HCT116 (cell line): ENCODE results near the gene SHROOM3. TPM values are rescaled to one million over a fixed set of nuclear protein-coding genes. Genes with fewer than 3 reads are reported as not detected.

Experiments used
- ATAC-seq: fragments of 200-7000 bp; cut with Tn5 transposase; 2 replicates; pipeline ENCODE4 v1.9.1; 2020; ENCODE audit warnings: mild to moderate bottlenecking, moderate library complexity
- BruUV-seq: library from RNA; stranded (reverse); fragments of 400-500 nt; replicated peaks from 2 replicates; lab custom pipeline; 2021; lab: Mats Ljungman, UMichigan
- CTCF ChIA-PET: fragments of 300-600 bp; sonication (Branson Sonifier 250); formaldehyde crosslinking; loops from one replicate; lab custom pipeline; 2021; ENCODE audit warnings: antibody characterized with exemption; lab: Charles Lee
- POLR2A ChIA-PET: fragments of 300-600, 350-600 bp; sonication (Branson Sonifier 250); formaldehyde crosslinking; loops from one replicate; lab custom pipeline; 2021; ENCODE audit warnings: antibody characterized with exemption; lab: Charles Lee
- RAD21 ChIA-PET, 2 experiments: fragments of 300-600 bp; sonication (Branson Sonifier 250); formaldehyde crosslinking; loops; one replicate each; lab custom pipeline; 2023; ENCODE audit warnings: low total read pairs in 2 of 2; ENCODE audit not compliant: uncharacterized antibody in 2 of 2, unreplicated experiment in 2 of 2, low non-redundant PET in 1 of 2; lab: Charles Lee
- DNase-seq: peaks from one replicate; pipeline ENCODE4 v3.0.0-alpha.2; 2010; ENCODE audit warnings: low read depth, low spot score
- H2AFZ ChIP-seq: fragments of 200-600 bp; shearing (Covaris generic), sonication (generic); 2 replicates; pipeline ENCODE4 v1.6.1; 2017; ENCODE audit warnings: low read depth, mixed run types, mixed read lengths, antibody characterized with exemption, low read length; ENCODE audit not compliant: poor library complexity, severe bottlenecking
- H3K27ac ChIP-seq: 2 replicates; pipeline ENCODE4 v1.5.1; 2012; ENCODE audit warnings: low read depth, low read length
- H3K27me3 ChIP-seq: fragments of 200-600 bp; sonication (generic); 2 replicates; pipeline ENCODE4 v1.6.1; 2016; ENCODE audit warnings: mixed run types, low read length, mixed read lengths; ENCODE audit not compliant: insufficient read depth
- H3K36me3 ChIP-seq, 2 experiments: fragments of 200-500 bp in 1 of 2; fragments of 200-600 bp in 1 of 2; sonication (Bioruptor generic) in 1 of 2; sonication (generic) in 1 of 2; 2 replicates each; pipeline versions ENCODE4 v1.5.1 to v1.6.1; 2014 to 2016; ENCODE audit warnings: low read length in 2 of 2, inconsistent platforms in 1 of 2, mixed read lengths in 1 of 2, mixed run types in 1 of 2; ENCODE audit not compliant: insufficient read depth in 2 of 2, control insufficient read depth in 1 of 2
- H3K4me1 ChIP-seq, 2 experiments: fragments of 200-600 bp in 1 of 2; sonication (generic) in 1 of 2; 2 replicates each; pipeline versions ENCODE4 v1.5.1 to v1.6.1; 2012 to 2017; ENCODE audit warnings: low read length in 2 of 2, inconsistent platforms in 1 of 2, mild to moderate bottlenecking in 1 of 2, mixed read lengths in 1 of 2, mixed run types in 1 of 2, moderate library complexity in 1 of 2; ENCODE audit not compliant: insufficient read depth in 2 of 2, control insufficient read depth in 1 of 2
- H3K4me2 ChIP-seq: fragments of 200-600 bp; sonication (generic); 2 replicates; pipeline ENCODE4 v1.6.1; 2017; ENCODE audit warnings: mixed run types, low read length, mixed read lengths
- H3K4me3 ChIP-seq, 2 experiments: fragments of 200-600 bp in 1 of 2; sonication (generic) in 1 of 2; replicated peaks in 1 of 2; 2 replicates each; pipeline ENCODE4 v1.5.1; 2011 to 2016; ENCODE audit warnings: low read length in 2 of 2, control low read depth in 1 of 2, low read depth in 1 of 2, mild to moderate bottlenecking in 1 of 2, mixed read lengths in 1 of 2, mixed run types in 1 of 2
- H3K79me2 ChIP-seq: fragments of 200-600 bp; sonication (generic); 2 replicates; pipeline ENCODE4 v1.6.1; 2017; ENCODE audit warnings: mild to moderate bottlenecking, mixed run types, low read length, moderate library complexity, mixed read lengths; ENCODE audit not compliant: insufficient read depth
- H3K9ac ChIP-seq: fragments of 200-600 bp; sonication (generic); 2 replicates; pipeline ENCODE4 v1.6.1; 2016; ENCODE audit warnings: low read length, mixed read lengths
- H3K9me2 ChIP-seq: fragments of 200-600 bp; sonication (generic), shearing (Covaris generic); 2 replicates; pipeline ENCODE4 v1.6.1; 2017; ENCODE audit warnings: mixed run types, mild to moderate bottlenecking, moderate library complexity; ENCODE audit not compliant: insufficient read depth
- H3K9me3 ChIP-seq, 2 experiments: fragments of 200-500 bp in 1 of 2; fragments of 200-600 bp in 1 of 2; sonication (Bioruptor generic) in 1 of 2; sonication (generic) in 1 of 2; 2 replicates each; pipeline ENCODE4 v1.6.1; 2014 to 2017; ENCODE audit warnings: low read length in 2 of 2, mixed read lengths in 2 of 2, inconsistent platforms in 1 of 2, low read depth in 1 of 2, mild to moderate bottlenecking in 1 of 2, mixed run types in 1 of 2, moderate library complexity in 1 of 2; ENCODE audit not compliant: control insufficient read depth in 1 of 2, insufficient read depth in 1 of 2
- H4K20me1 ChIP-seq: fragments of 200-600 bp; sonication (generic), shearing (Covaris generic); 2 replicates; pipeline ENCODE4 v1.6.1; 2017; ENCODE audit warnings: mixed run types, mild to moderate bottlenecking, moderate library complexity; ENCODE audit not compliant: insufficient read depth
- CTCF ChIP-seq, 3 experiments: fragments of 200-600 bp in 1 of 3; sonication (generic) in 1 of 3; IDR thresholded peaks in 2 of 3; conservative IDR thresholded peaks in 1 of 3; 2 replicates each; pipeline ENCODE4 v1.5.1; 2012 to 2017; ENCODE audit warnings: low read depth in 2 of 3, low read length in 2 of 3, antibody characterized with exemption in 1 of 3, borderline replicate concordance in 1 of 3, control low read depth in 1 of 3, mild to moderate bottlenecking in 1 of 3, mixed read lengths in 1 of 3, mixed run types in 1 of 3, moderate library complexity in 1 of 3; ENCODE audit not compliant: insufficient read depth in 1 of 3
- EZH2 ChIP-seq: fragments of 200-600 bp; sonication (generic); IDR thresholded peaks from 2 replicates; pipeline ENCODE4 v1.6.1; 2017; ENCODE audit warnings: antibody characterized with exemption, mixed run types
- FOSL1 ChIP-seq: IDR thresholded peaks from 2 replicates; pipeline ENCODE4 v1.6.1; 2012; ENCODE audit warnings: low read depth
- JUND ChIP-seq: IDR thresholded peaks from 2 replicates; pipeline ENCODE4 v1.6.1; 2012
- MAX ChIP-seq: IDR thresholded peaks from 2 replicates; pipeline ENCODE4 v1.6.1; 2012
- POLR2A ChIP-seq: IDR thresholded peaks from 2 replicates; pipeline ENCODE4 v1.7.0; 2011; ENCODE audit warnings: borderline replicate concordance; ENCODE audit not compliant: insufficient read depth, insufficient read length; ENCODE audit errors: extremely low read depth
- POLR2AphosphoS5 ChIP-seq: IDR thresholded peaks from 2 replicates; pipeline ENCODE4 v1.6.1; 2011; ENCODE audit warnings: mild to moderate bottlenecking, low read depth, low read length, moderate library complexity
- REST ChIP-seq: IDR thresholded peaks from 2 replicates; pipeline ENCODE4 v1.6.1; 2012; ENCODE audit warnings: low read depth
- SIN3A ChIP-seq: IDR thresholded peaks from 2 replicates; pipeline ENCODE4 v1.6.1; 2012; ENCODE audit warnings: low read depth
- SP1 ChIP-seq: IDR thresholded peaks from 2 replicates; pipeline ENCODE4 v1.6.1; 2012; ENCODE audit warnings: low read depth
- SRF ChIP-seq: IDR thresholded peaks from 2 replicates; pipeline ENCODE4 v1.6.1; 2012; ENCODE audit warnings: low read depth
- TCF7L2 ChIP-seq: IDR thresholded peaks from 2 replicates; pipeline ENCODE4 v1.7.0; 2011; ENCODE audit warnings: borderline replicate concordance, inconsistent platforms; ENCODE audit not compliant: insufficient read depth, insufficient read length; ENCODE audit errors: extremely low read depth
- ZBTB33 ChIP-seq: IDR thresholded peaks from 2 replicates; pipeline ENCODE4 v1.6.1; 2011; ENCODE audit warnings: mild to moderate bottlenecking, low read length, moderate library complexity; ENCODE audit not compliant: insufficient replicate concordance; ENCODE audit errors: extremely low read depth
- ZFX ChIP-seq: fragments of 450-650 bp; IDR thresholded peaks from 2 replicates; pipeline ENCODE4 v1.6.1; 2017
- intact Hi-C: fragments of 100-400 bp; cut with micrococcal nuclease; formaldehyde crosslinking; loops from 2 replicates; pipeline ENCODE4 v1.10.0; 2022
- total RNA-seq: library from RNA; stranded (reverse); gene quantifications from one replicate; pipeline ENCODE4 v1.2.1, GENCODE V29; 2021; ENCODE audit not compliant: unreplicated experiment

The SHROOM3 gene
- total RNA-seq, 1 experiment from 2014 or later = 22.5 TPM

GRCh38 chr4:76790377-76790776, 355.3 kb downstream of the SHROOM3 start (continued):
- TF ChIP-seq ZBTB33 = no peak
- TF ChIP-seq POLR2AphosphoS5 = no peak
- no peak for TF ChIP-seq MAX
- no peak for TF ChIP-seq TCF7L2
- TF ChIP-seq, all 23 proteins: peak for 0

GRCh38 chr4:76791479-76791878, 356.4 kb downstream of the SHROOM3 start:
- Histone ChIP-seq H3K9me2 (no peaks in the 10 kb centered on the region), H4K20me1 (no peaks in the 10 kb centered on the region), H3K4me3 (no peak overlapping the region), H3K36me3 (no peaks in the 10 kb centered on the region), H3K79me2 (no peaks in the 10 kb centered on the region), H3K27me3 (no peaks in the 10 kb centered on the region), H3K4me1 (no peaks in the 10 kb centered on the region), H3K9ac (no peak overlapping the region), H2AFZ (no peak overlapping the region), H3K4me2 (no peak overlapping the region), H3K9me3 (no peaks in the 10 kb centered on the region), H3K27ac (no peak overlapping the region)
- no peak for ATAC-seq
- intact Hi-C loops = no loop called here
- ChIA-PET POLR2A (no interaction called here), RAD21 (no interaction called here), CTCF (interaction anchor here (1.2 to 1.4 kb wide), 2 partner anchors 9 to 33 kb away, joined by 4 to 5 read pairs; no protein-coding TSS in a partner anchor)
- DNase-seq = no peak
- no TSS peak for BruUV-seq
- TF ChIP-seq CTCF (IDR thresholded peaks at IDR 0.05 in 2 of 3, conservative IDR thresholded peaks at IDR 0.05 in 1 of 3; ENCODE audit: borderline replicate concordance in 1 of 3, insufficient read depth in 1 of 3, low read depth in 2 of 3, low read length in 2 of 3) = no peak
- TF ChIP-seq SRF = no peak
- TF ChIP-seq POLR2A = no peak
- no peak for TF ChIP-seq FOSL1
- TF ChIP-seq ZFX = no peak
- TF ChIP-seq EZH2 = no peak
- no peak for TF ChIP-seq JUND
- no peak for TF ChIP-seq MAX
- TF ChIP-seq REST = no peak
- no peak for TF ChIP-seq SP1
- no peak for TF ChIP-seq SIN3A
- no peak for TF ChIP-seq ZBTB33
